GM19452 (cell line): ENCODE data around the gene IGLON5.

Experiments
- ATAC-seq: cut with Tn5 transposase; IDR thresholded peaks from one replicate; pipeline ENCODE4 v1.9.1; 2021; ENCODE audit not compliant: unreplicated experiment

Gene IGLON5

DNA sequence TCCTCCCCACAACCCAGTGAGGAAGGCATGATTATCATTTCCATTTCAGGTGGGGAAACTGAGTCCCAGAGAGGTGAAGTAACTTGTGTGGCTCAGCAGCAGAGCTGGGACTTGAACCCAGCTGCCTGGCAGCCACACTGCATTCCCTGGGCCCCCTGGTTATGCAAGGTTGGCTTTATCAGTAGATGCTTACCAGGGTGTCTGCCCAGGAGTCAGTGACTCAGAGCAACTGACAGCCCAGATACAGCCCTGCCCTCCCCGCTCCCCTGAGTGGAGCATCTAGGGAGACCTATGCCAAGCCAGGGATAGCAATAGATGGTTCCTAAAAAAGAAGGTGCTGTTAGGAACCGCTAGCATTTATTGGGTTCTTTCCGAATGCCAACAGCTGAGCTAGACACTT is 5.9 kb downstream of the IGLON5 start:
- no peak for ATAC-seq

DNA sequence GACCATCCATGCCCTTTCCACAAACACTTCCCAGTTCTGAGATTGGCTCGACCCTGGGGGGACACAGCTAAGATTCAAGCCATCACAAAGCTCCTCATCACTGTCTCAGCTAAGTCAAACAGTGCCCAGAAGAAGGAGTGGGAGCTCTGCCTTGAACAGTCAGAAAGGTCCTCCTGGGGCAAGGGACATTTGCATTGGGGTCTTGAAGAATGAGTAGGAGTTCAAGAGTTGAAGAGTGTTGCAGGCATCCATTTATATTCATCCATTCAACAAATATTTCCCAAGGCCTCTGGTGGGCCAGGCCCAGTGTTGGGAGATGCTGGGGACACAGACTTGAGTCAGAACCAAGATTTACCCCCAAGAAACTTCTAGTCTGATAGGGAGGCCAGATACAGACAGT is 6.5 kb downstream of the IGLON5 start:
- ATAC-seq = no peak

DNA sequence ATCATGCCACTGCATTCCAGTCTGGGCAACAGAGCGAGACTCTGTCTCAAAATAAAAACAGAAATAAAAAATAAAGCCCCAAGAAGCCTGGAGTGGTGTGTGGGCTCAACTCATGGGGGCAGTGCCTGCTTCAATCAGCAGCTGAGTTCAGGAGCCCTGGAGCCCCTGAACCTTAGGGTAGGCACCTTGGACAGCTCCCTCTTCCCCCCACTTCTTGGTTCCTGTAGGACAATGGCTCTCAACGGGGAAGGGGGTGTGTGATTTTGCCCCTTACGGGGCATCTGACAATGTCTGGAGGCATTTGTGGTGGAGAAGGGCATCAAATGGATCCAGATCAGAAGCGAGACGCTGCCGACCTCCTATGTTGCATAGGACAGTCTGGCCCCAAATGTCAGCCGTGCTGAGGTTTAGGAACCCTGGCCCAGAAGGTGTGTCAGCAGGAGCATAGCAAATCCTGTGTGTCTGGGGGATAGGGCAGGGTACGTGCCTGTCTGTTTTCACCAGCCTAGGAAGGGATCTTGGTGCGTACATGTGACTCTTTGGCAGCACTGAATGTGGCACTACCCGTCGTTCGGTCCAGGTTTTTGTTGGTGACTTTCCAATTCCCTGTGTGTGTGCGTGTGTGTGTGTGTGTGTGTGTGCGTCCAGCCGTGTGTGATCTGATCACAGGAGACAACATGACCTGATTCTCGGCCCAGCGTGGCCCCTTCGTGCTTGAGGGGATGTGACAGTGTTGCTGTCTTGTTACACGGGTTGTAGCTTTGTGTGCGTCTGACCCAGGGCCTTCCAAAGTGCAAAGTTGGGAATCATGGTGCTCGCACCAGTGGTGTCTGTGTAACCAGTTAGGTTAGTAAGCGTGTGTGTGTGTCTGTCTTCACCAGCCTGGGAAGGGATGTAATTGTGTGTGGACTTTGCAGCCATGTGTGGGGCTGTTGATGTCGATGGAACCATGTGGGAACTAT is 7.5 kb downstream of the IGLON5 start:
- no peak for ATAC-seq

DNA sequence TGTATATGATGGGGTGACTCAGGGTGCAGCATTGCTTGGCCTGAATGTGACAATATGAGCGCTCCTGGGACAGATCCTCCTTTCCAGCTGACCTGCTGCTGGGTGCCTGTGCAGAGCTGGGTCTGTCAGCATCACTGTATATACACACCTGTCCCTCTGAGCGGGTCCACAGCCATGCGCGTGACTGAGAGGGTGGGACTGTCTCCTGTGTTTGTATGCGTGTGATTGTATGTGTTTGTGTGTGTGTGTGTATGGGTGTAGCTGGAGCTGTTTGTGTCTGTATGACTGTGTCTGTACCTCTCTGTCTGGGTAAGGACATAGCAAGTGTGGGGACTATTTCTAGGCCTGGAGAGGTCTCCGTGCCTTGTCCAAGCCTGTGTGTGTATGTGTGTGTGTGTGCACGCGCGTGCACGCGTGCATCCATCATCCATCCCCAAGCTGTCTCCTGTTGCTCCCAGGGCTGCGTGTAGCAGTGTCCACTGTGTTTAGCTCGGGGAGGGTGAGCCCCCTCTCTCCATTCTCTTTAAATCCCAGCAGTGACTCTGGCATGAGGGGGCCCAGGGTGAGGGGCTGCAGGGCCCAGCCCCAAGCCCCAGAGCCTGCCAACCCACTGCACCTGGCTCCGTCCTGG is 8.3 kb downstream of the IGLON5 start:
- no peak for ATAC-seq

GRCh38 chr19:51320280-51320657 is 8.8 kb downstream of the IGLON5 start:
- no peak for ATAC-seq

DNA sequence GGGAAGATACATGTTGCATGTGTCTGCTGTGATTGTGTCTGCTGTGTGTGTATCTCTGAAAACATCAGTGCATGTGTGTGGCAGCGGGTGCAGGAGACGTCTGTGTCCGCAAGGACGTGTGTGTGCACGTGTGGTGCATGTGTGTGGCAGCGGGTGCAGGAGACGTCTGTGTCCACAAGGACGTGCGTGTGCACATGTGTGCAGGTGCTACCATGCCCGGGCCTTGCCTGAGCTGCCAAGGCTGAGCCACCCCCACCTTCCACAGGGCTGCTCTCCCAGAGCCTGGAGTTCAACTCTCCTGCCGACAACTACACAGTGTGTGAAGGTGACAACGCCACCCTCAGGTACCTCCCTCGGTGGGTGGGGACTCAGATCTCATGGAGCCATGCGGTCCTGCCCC is 10.4 kb downstream of the IGLON5 start:
- no peak for ATAC-seq

- ATAC-seq = no peak
Measured at GRCh38 chr19:51323481-51324166, 12.2 kb downstream of the IGLON5 start.

DNA sequence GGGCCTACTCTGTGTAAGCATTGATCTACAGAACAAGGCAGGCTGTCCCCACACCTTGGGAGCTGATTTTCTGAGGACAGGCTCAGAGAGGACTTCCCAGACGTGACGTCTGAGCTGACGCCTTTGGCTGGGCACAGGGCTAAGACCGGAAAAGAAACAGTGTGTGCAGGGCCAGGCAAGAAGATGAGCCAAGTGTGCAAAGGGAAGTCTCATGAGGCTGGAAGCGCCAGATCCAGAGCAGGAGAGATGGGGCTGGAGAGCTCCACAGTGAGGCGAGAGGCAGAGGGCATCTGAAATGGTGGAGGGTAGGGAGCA is 12.7 kb downstream of the IGLON5 start:
- no peak for ATAC-seq

DNA sequence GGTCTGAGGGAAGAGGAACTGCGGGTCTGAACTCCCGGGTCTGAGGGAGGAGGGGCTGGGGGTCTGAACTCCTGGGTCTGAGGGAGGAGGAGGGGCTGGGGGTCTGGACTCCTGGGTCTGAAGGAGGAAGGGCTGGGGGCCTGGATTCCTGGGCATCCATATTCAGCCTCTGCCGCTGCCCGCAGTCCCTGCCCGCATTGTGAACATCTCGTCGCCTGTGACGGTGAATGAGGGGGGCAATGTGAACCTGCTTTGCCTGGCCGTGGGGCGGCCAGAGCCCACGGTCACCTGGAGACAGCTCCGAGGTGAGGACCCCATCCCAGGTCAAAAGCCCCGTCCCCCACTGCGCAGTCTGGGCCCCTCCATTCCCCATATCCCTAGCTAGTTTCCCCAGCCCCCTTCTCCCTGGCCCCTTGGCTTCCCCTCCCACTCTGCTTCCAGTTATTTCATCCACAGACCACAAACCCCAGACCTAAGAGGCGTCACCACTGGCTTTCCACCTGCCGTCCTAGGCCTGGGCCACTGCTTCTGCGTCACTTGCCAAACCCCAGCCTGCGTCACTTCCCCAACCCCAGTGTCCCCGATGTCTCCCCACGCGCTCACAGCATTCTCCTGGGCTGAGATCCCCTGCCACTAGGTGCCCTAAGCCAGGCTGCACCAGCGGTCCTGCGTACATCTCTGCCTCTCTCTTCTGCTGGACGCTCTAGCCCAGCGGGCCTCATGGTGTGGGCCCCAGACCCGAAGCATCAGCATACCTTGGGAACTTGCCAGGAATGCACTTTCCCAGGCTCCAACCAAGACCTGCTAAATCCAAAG is 13.9 kb downstream of the IGLON5 start:
- no peak for ATAC-seq

DNA sequence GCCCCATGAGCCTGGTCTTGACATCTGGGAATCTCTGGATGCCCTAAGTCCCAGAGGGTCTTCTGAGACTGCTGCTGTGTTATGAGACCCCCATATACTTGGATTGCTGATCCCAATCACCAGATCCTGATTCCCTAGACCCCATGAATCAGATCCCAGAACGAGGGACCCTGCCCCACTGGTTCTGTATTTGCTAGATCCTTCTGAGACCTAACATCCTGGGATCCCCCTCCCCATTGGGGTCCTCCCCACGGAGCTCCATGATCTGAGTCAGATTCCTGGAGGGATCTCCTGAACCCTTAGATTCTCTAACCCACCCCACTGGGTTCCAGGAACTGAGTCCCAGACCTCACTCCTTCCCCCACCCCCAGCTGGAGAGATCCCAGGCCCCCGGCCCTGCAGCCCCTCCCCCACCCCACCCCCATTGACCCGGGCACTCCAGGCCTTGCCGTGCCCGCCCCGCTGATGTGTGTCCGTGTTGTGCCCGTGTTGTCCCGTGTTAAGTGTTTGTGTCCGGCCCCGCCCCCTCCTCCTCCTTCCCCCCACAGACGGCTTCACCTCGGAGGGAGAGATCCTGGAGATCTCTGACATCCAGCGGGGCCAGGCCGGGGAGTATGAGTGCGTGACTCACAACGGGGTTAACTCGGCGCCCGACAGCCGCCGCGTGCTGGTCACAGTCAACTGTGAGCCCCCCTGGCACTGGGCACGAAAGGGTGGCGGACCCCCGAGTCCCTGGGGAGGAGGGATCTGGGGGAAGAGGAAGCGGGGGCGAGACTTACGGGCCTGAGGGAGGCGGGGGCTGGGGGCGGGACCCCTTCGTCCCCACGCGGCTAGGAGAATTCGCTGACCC is 15.0 kb downstream of the IGLON5 start:
- ATAC-seq = no peak

GRCh38 chr19:51327066-51328001 is 15.9 kb downstream of the IGLON5 start:
- no peak for ATAC-seq

GRCh38 chr19:51329411-51329810 is 18.0 kb downstream of the IGLON5 start:
- no peak for ATAC-seq

DNA sequence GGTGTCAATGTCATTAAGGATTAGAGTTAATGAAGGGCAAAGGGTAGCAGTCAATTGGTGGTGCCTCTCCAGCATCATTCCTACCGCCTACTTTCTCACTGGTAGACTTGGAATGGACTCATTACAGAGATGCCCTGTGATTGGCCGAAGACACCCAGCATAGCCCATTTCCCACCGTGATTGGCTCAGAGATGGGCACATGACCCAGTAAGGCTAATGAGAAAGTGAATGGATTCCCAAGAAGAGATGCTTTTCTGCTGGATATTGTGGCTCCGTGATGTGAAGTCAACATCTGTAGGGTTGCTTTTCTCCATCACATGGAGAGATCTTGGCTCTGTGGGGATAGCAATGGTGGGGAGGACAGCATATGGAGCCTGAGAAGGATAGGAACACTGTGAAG is 18.9 kb downstream of the IGLON5 start:
- no peak for ATAC-seq

DNA sequence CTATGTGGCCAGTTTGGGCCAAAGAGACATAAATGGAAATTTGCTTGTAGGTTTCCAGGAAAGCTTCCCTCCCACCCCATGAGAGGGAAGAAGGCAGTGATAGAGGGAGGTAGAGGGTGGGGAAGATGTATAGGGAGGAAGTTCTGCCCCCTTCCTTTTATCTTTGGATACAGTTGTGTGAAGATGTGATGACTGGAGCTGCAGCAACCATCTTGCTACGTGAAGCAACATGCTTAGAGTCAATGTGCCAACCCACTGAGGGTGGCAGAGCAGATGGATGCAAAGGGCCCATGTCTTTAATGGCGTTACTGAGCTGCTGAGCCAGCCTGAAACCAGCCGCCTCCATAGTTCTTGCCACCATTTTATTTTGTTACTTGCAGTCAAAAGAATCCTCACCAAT is 19.7 kb downstream of the IGLON5 start:
- no peak for ATAC-seq

- no peak for ATAC-seq
Measured at GRCh38 chr19:51331716-51332115, 20.3 kb downstream of the IGLON5 start.

DNA sequence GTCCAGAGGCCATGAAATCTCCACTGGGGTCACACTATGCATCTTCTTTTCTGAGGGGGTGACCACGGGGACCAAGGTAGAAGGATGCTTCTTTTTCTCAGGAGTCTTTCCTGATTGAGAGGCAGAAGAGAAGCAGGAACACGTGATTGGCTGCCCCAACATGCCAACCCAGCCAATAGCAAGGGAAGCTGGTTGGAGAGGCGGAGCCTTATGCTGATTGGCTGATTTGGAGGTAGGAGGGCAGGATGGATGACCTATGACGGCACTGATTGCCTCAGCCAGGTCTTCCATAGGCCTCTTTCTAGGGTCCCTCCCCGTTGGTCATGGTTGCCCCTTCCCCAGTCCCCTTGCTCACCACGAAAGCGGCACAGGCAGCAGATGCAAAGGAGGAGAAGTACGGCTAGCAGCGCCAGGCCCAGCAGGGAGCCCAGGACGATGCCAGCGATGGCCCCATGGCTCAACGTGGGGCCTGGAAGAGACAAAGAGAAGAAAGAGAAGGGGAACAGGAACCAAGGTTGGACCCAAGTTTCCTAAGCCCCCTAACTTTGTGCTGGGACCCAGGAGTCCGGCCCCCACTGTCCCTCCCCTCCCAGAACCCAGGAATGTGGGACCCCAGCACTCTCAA is 22.5 kb downstream of the IGLON5 start:
- no peak for ATAC-seq

DNA sequence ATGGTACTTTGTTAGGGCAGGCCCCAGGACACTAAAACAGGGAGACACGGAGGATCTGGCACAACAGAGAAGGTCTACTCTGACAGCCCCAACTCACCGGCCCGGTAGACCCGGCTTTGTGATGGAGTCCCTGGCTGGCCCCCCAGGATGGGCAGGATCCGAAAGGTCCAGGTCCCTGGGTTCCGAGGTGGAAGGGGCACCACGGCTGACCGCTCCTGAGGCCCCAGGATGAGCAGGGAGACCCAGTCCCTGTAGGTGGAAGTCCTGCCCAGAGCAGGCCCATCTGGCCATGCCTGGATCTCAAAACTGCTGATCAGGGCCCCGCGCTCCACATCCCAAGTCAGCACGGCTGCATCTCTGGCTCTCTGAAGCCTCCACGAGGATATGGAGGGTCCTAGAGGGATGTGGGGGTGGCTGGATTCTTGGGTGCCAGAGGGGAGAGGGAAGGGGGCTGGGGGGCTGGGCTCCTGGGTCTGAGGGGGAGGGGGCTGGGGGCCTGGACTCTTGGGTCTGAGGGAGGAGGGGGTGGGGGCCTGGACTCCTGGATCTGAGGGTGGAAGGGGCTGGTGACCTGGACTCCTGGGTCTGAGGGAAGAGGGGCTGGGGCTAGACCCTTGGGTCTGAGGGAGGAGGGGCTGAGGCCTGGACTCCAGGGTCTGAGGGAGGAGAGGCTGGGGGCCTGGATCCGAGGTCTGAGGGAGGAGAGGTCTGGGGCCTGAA is 25.9 kb downstream of the IGLON5 start:
- no peak for ATAC-seq
